SU-DHL-6 (cell line): ENCODE data around the gene KRTAP4-4.

Experiments
- EZH2phosphoT487 ChIP-seq: fragments of 200-600 bp; sonication (generic), shearing (Covaris generic); conservative IDR thresholded peaks from 2 replicates; pipeline ENCODE4 v1.6.1; 2018; ENCODE audit warnings: mild to moderate bottlenecking, antibody characterized with exemption, low read length, moderate library complexity, mixed read lengths
- TF ChIP-seq, protein P1 (sequence below): fragments of 200-600 bp; sonication (generic); IDR thresholded peaks from one replicate; pipeline ENCODE4 v1.5.1; 2017; ENCODE audit warnings: antibody characterized with exemption, mild to moderate bottlenecking, low read length, moderate library complexity; ENCODE audit not compliant: insufficient read depth, poor library complexity, severe bottlenecking

DNA sequence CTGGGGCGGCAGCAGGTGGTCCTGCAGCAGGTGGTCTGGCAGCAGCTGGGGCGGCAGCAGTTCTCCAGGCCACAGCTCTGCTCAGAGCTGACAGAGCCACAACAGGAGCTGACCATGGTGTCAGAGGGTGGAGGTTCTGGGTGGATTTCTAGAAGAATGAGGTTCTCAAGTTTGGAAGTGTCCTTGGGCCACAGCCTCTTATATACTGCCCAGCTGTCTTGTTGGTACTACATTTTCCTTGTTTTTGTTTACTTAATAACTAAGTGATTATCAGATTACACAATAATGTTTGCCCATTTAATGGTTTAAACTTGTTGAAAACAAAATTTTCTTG lies 10.9 kb downstream of the KRTAP4-4 start, which contains the start of gene KRTAP4-5:
- no peak for TF ChIP-seq EZH2phosphoT487
- TF ChIP-seq, protein P1, sequence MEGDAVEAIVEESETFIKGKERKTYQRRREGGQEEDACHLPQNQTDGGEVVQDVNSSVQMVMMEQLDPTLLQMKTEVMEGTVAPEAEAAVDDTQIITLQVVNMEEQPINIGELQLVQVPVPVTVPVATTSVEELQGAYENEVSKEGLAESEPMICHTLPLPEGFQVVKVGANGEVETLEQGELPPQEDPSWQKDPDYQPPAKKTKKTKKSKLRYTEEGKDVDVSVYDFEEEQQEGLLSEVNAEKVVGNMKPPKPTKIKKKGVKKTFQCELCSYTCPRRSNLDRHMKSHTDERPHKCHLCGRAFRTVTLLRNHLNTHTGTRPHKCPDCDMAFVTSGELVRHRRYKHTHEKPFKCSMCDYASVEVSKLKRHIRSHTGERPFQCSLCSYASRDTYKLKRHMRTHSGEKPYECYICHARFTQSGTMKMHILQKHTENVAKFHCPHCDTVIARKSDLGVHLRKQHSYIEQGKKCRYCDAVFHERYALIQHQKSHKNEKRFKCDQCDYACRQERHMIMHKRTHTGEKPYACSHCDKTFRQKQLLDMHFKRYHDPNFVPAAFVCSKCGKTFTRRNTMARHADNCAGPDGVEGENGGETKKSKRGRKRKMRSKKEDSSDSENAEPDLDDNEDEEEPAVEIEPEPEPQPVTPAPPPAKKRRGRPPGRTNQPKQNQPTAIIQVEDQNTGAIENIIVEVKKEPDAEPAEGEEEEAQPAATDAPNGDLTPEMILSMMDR, result no peak
